Fibroblast of gingiva (primary cell): ENCODE measurements around the gene MYL12B.
"Not testable (repeated sequence)": the region's sequence is repeated elsewhere in the genome, so short reads cannot be mapped to it uniquely, and the experiment has no call there.

Experiments
- DNase-seq: peaks from one replicate; pipeline ENCODE4 v3.0.0-alpha.2; 2011; ENCODE audit warnings: low read depth

Gene MYL12B

GRCh38 chr18:3297025-3297984 lies 35.4 kb downstream of the MYL12B start:
- DNase-seq: peak; percentile 89

- DNase-seq: no peak
Observed at GRCh38 chr18:3304832-3305231, 42.9 kb downstream of the MYL12B start.

DNA sequence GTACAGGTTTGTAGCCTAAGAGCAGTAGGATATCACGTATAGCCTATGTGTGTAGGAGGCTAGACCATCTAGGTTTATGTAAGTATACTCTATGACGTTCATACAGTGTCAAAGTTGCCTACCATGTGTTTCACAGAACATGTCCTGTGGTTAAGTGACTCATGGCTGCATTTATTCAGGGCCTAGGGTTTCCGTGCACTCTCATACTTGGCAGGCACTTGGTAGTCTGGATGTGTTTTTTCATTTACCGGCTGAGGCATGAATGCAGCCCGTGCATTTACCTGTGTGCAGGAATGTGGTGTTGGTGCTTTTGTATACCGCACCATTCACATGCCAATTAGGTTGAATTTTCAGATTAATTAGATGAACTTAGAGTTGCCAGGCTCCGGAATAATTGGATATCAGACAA lies 43.4 kb downstream of the MYL12B start:
- peak; percentile 91 for DNase-seq

GRCh38 chr18:3305933-3306332 lies 44.0 kb downstream of the MYL12B start:
- no peak for DNase-seq

DNA sequence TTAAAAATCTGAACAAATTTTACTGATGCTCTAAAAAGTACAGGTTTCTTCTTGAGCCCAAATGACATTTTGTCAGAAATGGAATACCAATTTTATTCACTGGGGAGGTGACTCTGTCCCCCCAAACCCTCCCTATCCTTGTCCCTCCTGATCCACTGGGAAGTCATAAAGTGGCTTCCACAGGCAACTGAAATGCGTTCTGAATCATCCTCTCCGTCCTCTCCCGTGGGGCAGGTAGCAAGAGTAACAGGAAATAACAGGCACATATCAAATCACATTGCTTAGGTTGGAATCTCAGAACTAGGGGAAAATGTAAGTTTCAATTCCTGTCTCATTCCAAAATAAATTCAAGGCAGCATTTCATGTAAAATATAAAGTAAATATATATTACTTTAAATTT lies 44.5 kb downstream of the MYL12B start:
- no peak for DNase-seq

DNA sequence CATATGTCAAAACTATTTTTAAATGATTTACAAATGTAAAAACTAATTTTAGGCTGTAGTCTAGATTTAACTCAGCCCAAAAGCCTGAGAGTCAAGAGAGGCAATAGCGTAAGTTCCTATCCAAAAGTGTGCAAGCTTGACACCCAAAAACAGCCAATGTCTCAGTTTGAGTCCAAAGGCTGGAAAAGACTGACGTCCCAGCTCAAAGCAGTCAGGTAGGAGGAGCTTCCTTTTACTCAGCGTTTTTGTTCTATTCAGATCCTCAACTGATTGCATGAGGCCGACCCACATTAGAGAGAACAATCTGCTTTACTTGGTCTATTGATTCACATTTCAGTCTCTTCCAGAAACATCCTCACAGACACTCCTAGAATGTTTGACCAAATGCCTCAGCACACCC lies 51.8 kb downstream of the MYL12B start:
- DNase-seq: no peak

- not testable (repeated sequence) for DNase-seq
Observed at GRCh38 chr18:3315344-3315743, 53.4 kb downstream of the MYL12B start.

GRCh38 chr18:3319399-3319798 lies 57.5 kb downstream of the MYL12B start:
- no peak for DNase-seq

DNA sequence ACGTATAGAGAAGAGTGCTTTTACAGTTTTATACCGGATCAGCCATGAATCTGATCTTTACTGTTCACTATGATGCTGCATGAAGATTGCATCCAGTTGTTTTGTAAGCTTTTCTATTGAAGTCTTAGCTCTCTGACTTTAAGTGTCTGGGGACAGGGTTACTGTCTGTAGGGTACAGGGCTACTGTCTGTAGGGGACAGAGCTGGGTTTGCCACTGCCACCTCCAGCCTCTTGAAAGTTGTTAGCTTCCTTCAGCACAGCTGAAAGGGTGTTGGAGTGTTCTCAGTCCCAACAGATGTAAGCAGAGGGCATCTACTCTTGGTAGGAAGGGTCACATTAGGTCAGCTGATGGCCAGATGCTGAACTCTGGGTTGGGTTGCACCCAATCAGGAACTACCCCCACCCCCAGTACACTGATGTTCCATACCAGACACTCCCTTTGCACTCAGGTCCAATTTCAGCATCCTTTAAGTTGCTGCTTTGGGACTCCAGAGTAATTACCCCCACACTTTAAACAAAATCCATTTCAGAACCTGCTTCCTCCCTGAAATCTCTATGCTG lies 58.0 kb downstream of the MYL12B start:
- DNase-seq: no peak

GRCh38 chr18:3321133-3321812 lies 59.3 kb downstream of the MYL12B start:
- DNase-seq: peak; percentile 50

DNA sequence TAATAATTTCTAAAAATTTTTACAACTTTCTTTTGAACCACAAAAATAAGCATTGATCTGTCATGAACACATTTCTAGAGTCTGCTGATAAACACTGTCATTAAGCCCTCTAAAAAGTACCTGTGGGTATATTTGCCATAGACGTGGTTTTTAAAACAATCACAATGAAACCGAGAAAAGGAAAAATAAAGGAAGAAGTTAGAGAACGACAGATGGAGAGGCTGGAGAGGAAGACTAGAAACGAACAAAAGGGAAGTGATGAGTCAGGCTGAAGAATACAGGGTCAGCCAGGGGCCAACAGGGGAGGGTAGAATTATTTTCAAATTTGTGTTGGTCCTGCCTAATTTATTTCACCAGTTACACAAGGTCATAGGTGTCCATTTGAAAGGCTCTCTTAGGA lies 62.0 kb downstream of the MYL12B start:
- DNase-seq: no peak
